ENCODE data around the gene CCR2.

DNA sequence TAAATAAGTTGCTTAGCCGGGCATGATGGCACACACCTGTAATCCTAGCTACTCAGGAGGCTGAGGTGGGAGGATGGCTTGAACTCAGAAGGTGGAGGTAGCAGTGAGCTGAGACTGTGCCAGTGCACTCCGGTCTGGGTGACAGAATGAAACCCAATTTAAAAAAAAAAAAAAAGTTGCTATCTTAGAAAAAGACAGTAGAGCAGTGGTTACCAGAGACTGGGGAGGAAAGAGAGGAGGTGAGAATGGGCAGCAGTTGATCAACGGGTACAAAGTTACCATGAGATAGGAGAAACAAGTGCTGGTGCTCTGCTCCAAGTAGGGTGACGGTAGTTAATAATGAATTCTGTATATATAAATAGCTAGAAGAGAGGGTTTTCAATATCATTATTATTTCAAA is 821 bp upstream of the CCR2 start:
- TF ChIP-seq, protein P1, sequence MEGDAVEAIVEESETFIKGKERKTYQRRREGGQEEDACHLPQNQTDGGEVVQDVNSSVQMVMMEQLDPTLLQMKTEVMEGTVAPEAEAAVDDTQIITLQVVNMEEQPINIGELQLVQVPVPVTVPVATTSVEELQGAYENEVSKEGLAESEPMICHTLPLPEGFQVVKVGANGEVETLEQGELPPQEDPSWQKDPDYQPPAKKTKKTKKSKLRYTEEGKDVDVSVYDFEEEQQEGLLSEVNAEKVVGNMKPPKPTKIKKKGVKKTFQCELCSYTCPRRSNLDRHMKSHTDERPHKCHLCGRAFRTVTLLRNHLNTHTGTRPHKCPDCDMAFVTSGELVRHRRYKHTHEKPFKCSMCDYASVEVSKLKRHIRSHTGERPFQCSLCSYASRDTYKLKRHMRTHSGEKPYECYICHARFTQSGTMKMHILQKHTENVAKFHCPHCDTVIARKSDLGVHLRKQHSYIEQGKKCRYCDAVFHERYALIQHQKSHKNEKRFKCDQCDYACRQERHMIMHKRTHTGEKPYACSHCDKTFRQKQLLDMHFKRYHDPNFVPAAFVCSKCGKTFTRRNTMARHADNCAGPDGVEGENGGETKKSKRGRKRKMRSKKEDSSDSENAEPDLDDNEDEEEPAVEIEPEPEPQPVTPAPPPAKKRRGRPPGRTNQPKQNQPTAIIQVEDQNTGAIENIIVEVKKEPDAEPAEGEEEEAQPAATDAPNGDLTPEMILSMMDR (IDR thresholded peaks at IDR 0.05) = no peak
- no peak for TF ChIP-seq POLR2AphosphoS5 (IDR thresholded peaks at IDR 0.05; ENCODE audit: insufficient read depth in 1 of 2, low read depth in 1 of 2)
